ENCODE measurements around the gene NCCRP1.

The NCCRP1 gene

DNA sequence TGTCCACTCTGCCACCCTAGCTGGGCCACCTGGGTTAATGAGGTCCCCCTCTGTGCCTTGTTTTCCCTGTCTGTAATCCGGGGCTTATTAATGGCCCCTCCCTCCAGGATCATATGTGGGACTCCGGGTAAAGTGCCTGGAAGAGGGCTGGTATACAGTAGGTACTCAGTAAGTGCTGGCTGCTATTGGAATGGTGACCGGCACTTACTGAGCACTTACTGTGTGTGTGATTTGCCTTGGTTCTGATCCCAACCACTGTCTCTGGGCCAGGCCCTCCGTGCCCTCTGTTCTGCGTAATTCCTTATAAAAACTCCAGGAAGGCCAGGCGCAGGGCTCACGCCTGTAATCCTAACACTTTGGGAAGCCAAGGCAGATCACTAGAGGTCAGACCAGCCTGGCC lies 30.9 kb upstream of the NCCRP1 start:
- no peaks in the 10 kb centered on the region for H3K4me1 ChIP-seq (ENCODE audit: control insufficient read depth, low read length)
- no peaks in the 10 kb centered on the region for H3K27me3 ChIP-seq (ENCODE audit: control insufficient read depth, low read length)
- H3K4me2 ChIP-seq (ENCODE audit: low read length) = no peak overlapping the region
- no peak overlapping the region for H3K4me3 ChIP-seq (ENCODE audit: low read length)
- no peaks in the 10 kb centered on the region for H3K79me2 ChIP-seq (ENCODE audit: control insufficient read depth, low read length)
- no peak for TF ChIP-seq EZH2phosphoT487 (IDR thresholded peaks at IDR 0.05; ENCODE audit: borderline replicate concordance, low read length)
- TF ChIP-seq, protein P1, sequence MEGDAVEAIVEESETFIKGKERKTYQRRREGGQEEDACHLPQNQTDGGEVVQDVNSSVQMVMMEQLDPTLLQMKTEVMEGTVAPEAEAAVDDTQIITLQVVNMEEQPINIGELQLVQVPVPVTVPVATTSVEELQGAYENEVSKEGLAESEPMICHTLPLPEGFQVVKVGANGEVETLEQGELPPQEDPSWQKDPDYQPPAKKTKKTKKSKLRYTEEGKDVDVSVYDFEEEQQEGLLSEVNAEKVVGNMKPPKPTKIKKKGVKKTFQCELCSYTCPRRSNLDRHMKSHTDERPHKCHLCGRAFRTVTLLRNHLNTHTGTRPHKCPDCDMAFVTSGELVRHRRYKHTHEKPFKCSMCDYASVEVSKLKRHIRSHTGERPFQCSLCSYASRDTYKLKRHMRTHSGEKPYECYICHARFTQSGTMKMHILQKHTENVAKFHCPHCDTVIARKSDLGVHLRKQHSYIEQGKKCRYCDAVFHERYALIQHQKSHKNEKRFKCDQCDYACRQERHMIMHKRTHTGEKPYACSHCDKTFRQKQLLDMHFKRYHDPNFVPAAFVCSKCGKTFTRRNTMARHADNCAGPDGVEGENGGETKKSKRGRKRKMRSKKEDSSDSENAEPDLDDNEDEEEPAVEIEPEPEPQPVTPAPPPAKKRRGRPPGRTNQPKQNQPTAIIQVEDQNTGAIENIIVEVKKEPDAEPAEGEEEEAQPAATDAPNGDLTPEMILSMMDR (IDR thresholded peaks at IDR 0.05; ENCODE audit: low read depth, low read length, poor library complexity, severe bottlenecking) = no peak
- H3K27ac ChIP-seq (ENCODE audit: low read depth, low read length) = no peak overlapping the region
- H3F3A ChIP-seq (ENCODE audit: control insufficient read depth, insufficient read depth) = no peaks in the 10 kb centered on the region
- H3K9me2 ChIP-seq (replicated peaks; ENCODE audit: control insufficient read depth, low read length) = no peaks in the 10 kb centered on the region
- no peaks in the 10 kb centered on the region for H4K20me1 ChIP-seq (ENCODE audit: control insufficient read depth, insufficient read depth, low read depth, low read length)
- H3K9me3 ChIP-seq (ENCODE audit: control insufficient read depth, insufficient read depth, low read length) = no peaks in the 10 kb centered on the region
- H3K36me3 ChIP-seq (ENCODE audit: control insufficient read depth, low read length) = no peaks in the 10 kb centered on the region

DNA sequence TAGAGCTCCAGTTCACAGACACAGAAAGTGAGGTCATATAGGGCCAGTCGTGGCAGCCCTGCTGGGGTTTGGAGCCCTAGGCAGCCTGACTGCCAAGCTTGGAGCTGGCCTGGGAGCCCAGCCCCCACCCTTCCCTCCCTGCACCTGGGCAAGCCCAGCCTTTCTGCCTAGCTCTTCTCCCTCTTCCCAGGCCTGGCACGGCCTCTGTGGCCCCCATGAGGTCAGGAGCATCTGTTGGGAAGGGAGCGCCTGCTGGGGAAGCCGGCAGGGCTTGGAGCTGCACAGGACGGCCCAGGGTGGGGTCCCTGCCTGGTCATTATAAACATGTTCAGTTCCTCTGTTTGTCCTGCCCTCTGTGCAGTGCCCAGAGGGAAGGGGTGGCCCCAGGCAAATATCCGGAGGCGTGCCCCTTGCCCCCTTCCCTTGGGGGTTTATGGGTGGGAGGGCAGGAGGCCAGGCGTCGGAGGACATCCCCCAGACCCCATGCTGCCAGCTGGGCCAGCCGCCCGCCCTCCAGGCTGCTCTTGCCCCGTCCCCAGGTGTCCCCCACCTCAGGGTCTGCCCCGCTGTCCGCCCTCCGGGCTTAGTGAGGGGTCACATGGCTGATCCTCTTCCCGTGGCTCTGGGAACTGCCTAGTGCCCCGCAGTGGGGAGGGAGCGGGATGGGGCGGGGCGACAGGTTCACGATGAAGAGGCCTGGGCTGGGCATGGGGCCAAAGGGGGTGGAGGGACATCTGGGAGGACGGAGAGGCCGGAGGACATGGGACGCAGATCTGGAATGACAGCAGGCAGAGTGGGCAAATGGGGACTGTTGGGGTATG lies 30.0 kb upstream of the NCCRP1 start:
- no peak overlapping the region for H3K4me3 ChIP-seq (ENCODE audit: low read length)
- H3K27me3 ChIP-seq (ENCODE audit: control insufficient read depth, low read length) = no peaks in the 10 kb centered on the region
- no peaks in the 10 kb centered on the region for H3K9me2 ChIP-seq (replicated peaks; ENCODE audit: control insufficient read depth, low read length)
- H3K27ac ChIP-seq (ENCODE audit: low read depth, low read length) = no peak overlapping the region
- no peaks in the 10 kb centered on the region for H3K79me2 ChIP-seq (ENCODE audit: control insufficient read depth, low read length)
- H3K9me3 ChIP-seq (ENCODE audit: control insufficient read depth, insufficient read depth, low read length) = no peaks in the 10 kb centered on the region
- no peak overlapping the region for H3K4me2 ChIP-seq (ENCODE audit: low read length)
- H3K36me3 ChIP-seq (ENCODE audit: control insufficient read depth, low read length) = no peaks in the 10 kb centered on the region
- no peaks in the 10 kb centered on the region for H3F3A ChIP-seq (ENCODE audit: control insufficient read depth, insufficient read depth)
- H4K20me1 ChIP-seq (ENCODE audit: control insufficient read depth, insufficient read depth, low read depth, low read length) = no peaks in the 10 kb centered on the region
- TF ChIP-seq EZH2phosphoT487 (IDR thresholded peaks at IDR 0.05; ENCODE audit: borderline replicate concordance, low read length) = no peak
- TF ChIP-seq, protein P1 (IDR thresholded peaks at IDR 0.05; ENCODE audit: low read depth, low read length, poor library complexity, severe bottlenecking) = no peak
- no peaks in the 10 kb centered on the region for H3K4me1 ChIP-seq (ENCODE audit: control insufficient read depth, low read length)

DNA sequence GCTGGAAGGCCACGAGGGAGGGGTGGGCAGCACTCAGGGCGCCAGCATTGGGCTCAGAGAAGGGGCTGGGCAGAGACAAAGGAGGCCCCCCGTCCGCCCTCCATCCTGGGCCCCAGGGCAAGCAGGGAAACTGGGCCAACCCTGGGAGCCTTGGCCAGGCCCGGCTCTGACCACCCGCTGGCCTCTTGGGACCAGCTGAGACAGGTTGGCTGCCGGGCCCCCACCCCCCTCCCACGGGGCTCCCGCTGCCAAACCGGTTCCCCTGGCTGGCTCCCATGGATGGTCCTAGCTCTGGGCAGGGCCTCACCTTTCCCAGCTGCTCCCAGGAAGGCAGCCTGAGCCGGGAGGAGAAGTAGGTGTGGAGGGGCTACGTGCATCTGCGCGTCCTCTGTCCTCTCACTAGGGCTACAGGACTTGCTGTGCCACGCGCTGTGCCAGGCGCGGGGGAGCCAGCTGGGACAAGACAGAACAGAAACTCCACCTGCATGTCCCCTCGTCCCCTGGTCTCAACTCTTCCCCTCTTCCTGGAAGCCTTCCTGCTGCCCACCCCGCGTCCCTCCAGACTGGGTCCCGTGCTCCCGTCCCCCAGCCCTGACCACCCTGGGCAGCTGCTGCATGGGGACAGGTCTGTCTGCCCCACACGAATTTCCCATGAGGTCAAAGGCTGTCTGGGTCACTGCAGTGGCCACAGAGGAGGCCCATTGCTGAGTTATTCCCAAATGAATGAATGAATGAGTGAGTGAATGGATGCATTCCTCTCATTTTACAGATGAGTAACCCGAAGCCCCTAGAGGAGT lies 29.1 kb upstream of the NCCRP1 start:
- H3K27me3 ChIP-seq (ENCODE audit: control insufficient read depth, low read length) = no peaks in the 10 kb centered on the region
- H3K36me3 ChIP-seq (ENCODE audit: control insufficient read depth, low read length) = no peaks in the 10 kb centered on the region
- H3K27ac ChIP-seq (ENCODE audit: low read depth, low read length) = no peak overlapping the region
- TF ChIP-seq, protein P1 (IDR thresholded peaks at IDR 0.05; ENCODE audit: low read depth, low read length, poor library complexity, severe bottlenecking) = no peak
- TF ChIP-seq EZH2phosphoT487 (IDR thresholded peaks at IDR 0.05; ENCODE audit: borderline replicate concordance, low read length) = no peak
- H3F3A ChIP-seq (ENCODE audit: control insufficient read depth, insufficient read depth) = no peaks in the 10 kb centered on the region
- H3K4me1 ChIP-seq (ENCODE audit: control insufficient read depth, low read length) = no peaks in the 10 kb centered on the region
- no peaks in the 10 kb centered on the region for H4K20me1 ChIP-seq (ENCODE audit: control insufficient read depth, insufficient read depth, low read depth, low read length)
- H3K9me2 ChIP-seq (replicated peaks; ENCODE audit: control insufficient read depth, low read length) = no peaks in the 10 kb centered on the region
- no peaks in the 10 kb centered on the region for H3K9me3 ChIP-seq (ENCODE audit: control insufficient read depth, insufficient read depth, low read length)
- H3K79me2 ChIP-seq (ENCODE audit: control insufficient read depth, low read length) = no peaks in the 10 kb centered on the region
- no peak overlapping the region for H3K4me3 ChIP-seq (ENCODE audit: low read length)
- H3K4me2 ChIP-seq (ENCODE audit: low read length) = no peak overlapping the region
